Measurements from ENCODE around the gene HACE1.

HACE1 gene

DNA sequence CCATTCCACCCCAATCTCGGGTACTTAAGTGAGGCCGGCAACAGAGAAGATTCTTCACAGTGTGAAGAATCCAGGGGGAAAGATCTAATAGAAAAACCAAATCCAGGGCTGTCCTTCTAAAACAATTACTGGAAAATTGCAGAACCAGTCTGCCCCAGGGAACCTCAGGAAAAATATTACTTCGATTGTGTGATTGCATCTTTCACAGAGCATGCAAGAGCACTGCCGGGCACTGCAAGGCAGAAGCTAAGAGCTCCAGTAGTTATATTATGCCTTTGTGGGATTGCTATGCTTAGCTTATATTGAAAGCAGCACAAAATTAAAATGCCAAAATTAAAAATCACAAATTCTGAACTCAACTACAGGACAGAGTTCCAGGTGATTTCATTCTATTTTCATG, 175.9 kb downstream of the HACE1 start:
- DNase-seq = no peak

DNA sequence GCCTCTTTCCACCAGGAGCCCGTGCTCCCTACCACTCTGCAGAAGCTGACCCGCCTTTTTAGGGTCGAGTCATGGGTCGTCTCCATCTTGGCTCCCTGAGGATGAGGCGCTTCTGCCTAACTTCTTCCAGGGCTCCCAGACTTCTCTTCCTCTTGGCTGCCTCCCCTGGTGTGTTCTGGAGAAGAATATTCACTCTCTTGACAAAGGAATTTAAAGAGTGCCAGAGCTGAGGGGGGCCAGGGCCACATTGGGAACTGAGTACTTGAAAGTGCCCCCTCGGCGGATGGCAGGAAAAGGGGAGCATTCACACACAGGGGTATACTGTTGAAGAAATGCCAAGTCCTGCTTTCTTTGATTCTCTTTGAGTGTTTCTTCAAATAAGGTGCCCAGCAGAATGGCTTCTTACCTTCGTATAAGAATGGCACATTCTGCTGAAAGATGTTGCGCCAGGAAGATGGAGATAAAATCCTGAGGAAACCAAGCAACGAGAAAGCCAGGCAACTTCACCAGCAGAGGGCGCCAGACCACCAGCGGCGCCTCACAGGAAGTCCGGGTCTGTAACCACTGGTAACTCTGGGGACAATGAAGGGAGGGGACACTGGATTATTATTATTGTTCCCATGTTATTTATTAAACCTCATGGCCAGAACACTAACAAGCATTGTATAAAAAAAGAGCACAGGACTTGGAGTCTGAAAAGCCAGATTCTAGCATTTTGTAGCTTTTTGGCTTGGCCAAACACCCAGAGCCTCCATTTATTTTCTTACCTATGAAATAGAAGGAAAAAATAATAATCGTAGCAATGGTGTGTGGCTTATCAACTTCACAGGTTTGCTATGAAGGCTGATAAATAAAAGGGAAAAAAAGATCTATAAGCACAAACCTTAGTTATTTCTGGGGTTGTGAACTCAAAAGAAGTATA, 176.7 kb downstream of the HACE1 start:
- no peak for DNase-seq

DNA sequence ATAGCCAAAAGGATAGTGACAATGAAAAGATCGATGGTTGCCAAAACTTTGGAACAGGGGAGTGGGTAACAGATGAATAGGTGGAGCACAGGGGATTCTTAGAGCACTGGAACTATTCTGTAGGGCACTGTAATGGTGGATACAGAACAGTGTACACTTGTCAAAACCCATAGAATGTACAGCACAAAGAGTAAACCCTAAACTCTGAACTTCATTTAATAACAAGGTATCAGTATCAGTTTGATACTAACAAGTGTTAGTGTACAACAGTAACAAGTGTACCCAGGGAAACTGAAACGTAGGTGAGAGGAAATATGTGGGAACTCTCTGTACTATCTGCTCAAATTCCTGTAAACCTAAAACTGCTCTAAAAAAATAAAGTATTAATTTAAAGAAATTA, 179.2 kb downstream of the HACE1 start:
- DNase-seq = no peak

DNA sequence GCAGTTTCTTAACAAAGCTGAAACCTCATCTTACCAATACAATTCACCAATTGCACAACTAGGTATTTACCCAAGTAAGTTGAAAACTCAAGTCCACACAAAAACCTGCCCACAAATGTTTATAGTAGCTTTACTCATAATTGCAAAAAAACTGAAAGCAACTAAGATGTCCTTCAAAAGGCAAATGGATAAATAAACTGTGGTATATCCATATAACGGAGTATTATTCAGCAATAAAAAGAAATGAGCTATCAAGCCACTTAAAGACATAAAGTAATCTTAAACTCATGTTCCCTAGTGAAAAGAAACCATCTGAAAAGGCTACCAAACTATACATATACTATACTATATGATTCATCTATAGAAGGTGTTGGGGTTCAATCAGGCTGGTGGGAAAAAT, 179.7 kb downstream of the HACE1 start:
- DNase-seq = no peak
